GM19043 (cell line): Measurements from ENCODE around the gene IFITM5.
"Not testable (repeated sequence)": the region's sequence is repeated elsewhere in the genome, so short reads cannot be mapped to it uniquely, and the experiment has no call there.

ENCODE experiments used
- ATAC-seq: cut with Tn5 transposase; IDR thresholded peaks from one replicate; pipeline ENCODE4 v1.9.1; 2021; ENCODE audit warnings: low read depth; ENCODE audit not compliant: unreplicated experiment

Gene IFITM5

DNA sequence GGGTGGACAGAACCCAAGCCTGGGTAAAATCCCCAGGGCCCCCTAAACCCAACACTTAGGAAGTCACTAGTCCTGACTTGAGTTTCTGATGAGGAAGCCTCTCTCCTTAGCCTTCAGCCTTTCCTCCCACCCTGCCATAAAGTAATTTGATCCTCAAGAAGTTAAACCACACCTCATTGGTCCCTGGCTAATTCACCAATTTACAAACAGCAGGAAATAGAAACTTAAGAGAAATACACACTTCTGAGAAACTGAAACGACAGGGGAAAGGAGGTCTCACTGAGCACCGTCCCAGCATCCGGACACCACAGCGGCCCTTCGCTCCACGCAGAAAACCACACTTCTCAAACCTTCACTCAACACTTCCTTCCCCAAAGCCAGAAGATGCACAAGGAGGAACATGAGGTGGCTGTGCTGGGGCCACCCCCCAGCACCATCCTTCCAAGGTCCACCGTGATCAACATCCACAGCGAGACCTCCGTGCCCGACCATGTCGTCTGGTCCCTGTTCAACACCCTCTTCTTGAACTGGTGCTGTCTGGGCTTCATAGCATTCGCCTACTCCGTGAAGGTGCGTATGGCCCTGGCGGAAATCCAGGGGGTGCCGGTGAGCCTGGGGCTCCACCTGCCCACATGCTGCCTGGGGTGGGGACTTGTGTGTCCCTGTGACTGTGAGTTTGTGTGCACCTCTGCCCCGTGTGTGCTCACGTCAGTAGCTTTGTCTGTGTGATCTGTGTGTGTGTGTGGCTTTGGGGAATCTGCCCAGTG is 14.6 kb upstream of the IFITM5 start, which contains the start of gene IFITM1:
Gene IFITM1, plus strand, starts transcription at position 254 of the 767 bp plus-strand sequence. Its CDS starts 131 bp downstream, at position 385.
- peak; percentile 32 for ATAC-seq

DNA sequence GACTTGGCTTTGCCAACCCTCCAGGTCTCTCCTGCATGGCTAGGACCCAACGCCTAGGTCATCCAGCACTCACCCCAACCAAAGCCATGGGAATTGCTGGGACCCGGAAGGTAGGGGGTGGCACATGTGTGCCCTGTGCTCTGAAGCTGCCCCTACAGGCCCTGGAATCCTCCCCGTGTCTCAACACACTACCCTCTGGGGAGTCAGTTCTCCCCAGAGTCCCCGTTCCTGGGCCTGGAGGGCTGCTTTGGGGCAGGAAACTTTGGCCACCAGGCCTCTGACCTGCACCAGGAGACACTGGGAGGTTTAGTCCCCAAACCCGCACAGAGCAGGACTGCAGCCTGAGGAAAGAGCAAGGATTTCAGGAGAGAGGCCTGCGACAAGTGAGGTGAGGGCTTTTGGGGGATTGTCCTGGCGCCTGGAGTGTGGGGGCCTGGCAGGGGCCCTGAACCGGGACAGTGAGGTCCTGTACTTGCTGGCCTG is 14.0 kb upstream of the IFITM5 start:
- ATAC-seq, result no peak

DNA sequence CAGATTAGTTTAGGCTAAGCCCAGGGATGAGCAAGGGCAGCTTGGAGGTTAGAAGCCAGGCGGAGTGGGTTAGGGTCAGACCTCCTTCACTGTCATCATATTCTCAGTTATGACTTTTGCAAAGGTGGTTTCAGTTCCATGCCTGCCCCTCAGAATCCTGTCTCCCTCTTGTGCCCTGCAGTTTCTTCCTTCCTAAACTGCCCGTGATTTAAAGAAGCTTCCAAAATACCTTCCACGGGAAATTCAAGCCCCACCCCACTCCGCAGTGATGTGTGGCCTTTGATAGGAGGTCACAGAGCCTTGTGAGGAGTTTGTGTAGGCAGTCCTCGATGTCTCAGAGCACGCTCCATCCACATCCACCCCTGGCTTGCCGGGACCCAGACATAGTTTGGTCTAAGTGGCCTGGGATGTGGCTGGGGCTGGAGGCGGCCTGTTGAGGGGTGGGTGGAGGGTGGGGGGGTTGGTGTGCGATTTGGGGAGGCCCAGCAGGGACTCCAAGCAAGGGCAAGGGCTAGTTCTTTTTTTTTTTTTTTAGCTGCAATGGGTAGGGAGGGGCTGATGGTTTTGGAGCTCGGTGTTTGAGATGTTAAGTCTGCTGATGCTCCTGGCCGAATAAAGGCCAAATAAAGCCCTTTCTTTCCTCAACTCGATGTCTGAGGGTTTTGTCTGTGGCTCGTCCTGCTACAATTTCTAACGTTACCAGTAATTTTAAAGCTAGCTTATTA is 12.9 kb upstream of the IFITM5 start:
- no peak for ATAC-seq

DNA sequence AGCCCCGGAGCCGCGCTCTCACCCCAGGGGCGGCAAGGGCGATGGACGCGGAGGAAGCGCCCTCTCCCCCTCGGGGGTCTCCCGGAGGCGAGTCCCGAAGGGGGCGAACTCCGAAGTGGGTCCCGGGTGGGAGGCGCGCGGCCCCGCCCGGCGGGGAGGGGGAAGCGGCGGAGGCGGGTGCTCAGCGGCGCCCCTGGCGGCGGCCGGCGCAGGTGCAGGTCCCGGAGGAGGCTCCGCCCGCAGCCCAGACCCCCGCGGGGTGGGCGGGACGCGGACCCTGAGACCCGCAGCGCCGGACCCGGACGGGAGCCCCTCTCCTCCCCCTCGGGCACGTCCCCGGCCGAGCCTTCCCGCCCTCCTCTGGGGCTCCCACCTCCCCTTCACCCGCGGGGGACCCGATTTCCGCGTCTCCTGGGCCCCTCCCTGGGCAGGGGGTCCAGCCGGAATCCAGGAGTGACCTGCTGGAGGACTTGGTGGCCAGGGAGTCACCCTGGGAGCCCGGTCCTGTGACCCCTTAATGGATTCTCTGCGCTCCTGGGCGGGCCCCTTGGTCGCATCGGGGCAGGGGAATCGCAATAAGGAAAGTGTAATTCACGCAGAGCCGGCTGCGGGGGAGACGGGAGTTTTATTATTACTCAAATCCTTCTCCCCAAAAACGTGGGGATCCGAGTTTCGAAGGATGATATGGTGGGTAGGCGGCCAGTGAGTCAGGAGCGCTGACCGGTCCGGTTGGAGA is 11.9 kb upstream of the IFITM5 start:
- ATAC-seq, result not testable (repeated sequence)

DNA sequence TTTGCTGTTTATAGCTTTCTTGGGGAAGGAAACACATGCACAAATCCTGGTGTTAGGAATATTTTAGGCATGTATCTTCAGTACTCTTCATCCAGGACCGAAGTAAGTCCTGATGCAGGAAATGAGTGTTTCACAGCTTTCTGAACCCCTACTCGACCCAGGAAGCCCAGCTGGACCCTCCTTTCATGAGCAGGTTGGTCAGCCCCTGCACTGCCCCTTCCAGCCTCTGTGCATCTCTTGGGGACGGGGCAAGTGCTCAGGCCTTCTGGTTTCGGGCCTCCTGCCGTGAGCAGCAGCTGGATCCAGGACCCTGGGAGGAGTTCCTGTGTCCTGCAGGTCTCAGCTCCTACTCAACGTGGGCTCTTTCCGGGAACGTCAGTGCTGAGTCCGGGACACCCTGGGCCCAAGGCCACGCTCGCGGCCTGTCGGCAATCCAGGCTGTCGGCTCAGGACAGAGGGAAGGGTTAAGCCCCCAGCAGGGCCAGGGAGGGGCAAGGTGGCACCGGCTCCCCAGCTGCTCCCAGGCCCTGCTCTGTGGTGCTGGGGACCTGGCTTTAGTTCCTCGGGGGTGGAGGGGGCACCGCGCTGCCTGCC is 10.8 kb upstream of the IFITM5 start:
- ATAC-seq, result not testable (repeated sequence)

DNA sequence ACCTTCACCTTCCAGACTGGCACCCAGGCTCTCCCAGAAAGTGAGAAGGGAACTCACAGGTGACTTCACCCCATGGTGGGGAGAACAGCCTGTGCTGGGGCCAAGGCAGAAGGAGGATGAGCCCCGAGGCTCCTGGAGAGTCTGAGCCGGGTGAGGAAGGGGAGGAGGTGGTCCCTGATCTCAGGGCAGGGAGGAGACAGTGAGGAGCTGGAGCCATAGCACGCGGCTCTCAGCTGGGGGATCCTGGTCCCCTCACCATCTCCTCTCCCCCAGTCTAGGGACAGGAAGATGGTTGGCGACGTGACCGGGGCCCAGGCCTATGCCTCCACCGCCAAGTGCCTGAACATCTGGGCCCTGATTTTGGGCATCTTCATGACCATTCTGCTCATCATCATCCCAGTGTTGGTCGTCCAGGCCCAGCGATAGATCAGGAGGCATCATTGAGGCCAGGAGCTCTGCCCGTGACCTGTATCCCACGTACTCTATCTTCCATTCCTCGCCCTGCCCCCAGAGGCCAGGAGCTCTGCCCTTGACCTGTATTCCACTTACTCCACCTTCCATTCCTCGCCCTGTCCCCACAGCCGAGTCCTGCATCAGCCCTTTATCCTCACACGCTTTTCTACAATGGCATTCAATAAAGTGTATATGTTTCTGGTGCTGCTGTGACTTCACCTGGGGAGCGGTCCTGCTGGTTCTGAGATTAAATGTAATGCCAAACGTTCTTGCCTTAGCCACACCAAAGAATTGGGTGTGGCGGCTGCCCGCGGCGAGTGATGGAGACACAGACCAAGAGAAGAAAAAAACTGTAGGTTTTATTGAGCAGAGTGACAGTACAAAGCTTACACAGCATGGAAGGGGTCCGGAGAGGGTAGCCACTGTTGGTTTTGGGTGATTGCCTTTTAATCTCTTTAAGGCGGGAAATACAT is 9.7 kb upstream of the IFITM5 start:
- not testable (repeated sequence) for ATAC-seq

DNA sequence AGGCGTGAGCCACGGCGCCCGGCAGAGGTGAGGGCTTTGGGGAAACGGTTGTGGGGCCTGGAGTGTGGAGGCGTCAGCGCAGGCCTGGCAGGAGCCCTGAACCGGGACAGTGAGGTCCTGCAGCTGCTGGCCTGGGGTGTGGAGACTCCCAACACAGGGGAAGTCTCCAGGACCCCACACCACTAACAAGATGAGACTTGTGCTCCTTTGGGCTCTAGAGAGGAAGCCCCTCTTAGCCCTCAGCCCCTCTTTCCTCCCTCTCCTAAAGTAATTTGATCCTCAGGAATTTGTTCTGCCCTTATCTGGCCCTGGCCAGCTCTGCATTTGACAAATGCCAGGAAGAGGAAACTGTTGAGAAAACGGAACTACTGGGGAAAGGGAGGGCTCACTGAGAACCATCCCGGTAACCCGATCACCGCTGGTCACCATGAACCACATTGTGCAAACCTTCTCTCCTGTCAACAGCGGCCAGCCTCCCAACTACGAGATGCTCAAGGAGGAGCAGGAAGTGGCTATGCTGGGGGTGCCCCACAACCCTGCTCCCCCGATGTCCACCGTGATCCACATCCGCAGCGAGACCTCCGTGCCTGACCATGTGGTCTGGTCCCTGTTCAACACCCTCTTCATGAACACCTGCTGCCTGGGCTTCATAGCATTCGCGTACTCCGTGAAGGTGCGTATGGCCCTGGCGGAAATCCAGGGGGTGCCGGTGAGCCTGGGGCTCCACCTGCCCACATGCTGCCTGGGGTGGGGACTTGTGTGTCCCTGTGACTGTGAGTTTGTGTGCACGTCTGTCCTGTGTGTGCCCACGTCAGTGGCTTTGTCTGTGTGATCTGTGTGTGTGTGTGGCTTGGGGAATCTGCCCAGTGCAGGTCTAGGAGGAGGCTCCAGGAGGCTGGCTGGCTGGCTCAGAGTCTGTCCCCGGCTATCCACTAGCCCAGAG is 8.7 kb upstream of the IFITM5 start, which contains the start of gene IFITM2:
Gene IFITM2, plus strand, starts transcription at position 51 of the 943 bp plus-strand sequence. Its CDS starts 377 bp downstream, at position 428.
- ATAC-seq, result not testable (repeated sequence)

DNA sequence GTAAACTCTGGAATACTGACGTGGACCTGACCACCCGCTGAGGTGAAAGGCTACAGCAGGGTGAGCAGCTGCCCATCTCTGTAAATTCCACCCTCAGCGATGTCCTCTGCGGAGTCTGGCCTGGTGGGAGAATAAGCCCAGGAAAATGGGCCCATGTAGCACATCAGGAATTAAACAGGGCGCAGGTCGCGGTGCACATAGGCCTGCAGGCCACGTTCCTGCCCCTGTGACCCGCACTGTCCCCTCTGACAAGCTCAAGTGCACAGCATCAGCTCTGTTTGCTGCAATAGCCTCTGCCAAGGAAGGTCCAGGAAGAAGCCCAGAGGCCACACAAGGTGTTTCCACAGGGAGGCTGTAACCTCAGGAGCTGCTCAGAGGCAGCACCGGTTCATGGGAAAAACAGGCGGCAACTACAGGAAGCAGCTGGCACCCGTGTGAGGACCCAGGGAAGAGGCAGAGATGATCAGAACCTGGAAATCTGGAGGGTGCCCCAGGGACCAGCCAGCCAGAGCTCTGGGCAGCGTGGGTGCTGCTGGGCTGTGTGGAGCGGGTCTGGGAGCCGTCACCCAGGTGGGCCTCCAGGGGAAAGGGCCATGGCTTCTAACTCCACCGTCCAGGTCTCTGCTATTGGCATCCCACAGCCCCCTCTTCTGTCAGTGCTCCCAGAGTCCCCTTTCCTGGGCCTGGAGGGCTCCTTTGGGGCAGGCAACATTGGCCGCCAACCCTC is 7.5 kb upstream of the IFITM5 start:
- no peak for ATAC-seq

DNA sequence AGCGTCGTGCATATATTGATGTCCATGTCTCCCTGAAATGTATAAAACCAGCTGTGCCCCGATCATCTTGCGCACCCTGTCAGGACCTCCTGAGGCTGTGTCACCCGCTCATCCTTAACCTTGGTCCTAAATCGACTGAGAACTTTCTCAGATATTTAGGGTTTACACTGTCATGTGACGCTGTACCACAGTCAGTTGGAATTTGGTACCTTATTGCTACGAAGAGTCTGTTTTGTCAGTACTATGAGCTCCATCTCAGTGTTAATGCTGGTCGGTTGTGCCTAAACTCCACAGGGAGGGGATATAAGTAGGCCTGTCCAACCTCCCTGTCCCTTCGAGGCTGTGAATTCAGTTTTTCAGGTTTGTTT is 6.5 kb upstream of the IFITM5 start:
- ATAC-seq, result no peak

DNA sequence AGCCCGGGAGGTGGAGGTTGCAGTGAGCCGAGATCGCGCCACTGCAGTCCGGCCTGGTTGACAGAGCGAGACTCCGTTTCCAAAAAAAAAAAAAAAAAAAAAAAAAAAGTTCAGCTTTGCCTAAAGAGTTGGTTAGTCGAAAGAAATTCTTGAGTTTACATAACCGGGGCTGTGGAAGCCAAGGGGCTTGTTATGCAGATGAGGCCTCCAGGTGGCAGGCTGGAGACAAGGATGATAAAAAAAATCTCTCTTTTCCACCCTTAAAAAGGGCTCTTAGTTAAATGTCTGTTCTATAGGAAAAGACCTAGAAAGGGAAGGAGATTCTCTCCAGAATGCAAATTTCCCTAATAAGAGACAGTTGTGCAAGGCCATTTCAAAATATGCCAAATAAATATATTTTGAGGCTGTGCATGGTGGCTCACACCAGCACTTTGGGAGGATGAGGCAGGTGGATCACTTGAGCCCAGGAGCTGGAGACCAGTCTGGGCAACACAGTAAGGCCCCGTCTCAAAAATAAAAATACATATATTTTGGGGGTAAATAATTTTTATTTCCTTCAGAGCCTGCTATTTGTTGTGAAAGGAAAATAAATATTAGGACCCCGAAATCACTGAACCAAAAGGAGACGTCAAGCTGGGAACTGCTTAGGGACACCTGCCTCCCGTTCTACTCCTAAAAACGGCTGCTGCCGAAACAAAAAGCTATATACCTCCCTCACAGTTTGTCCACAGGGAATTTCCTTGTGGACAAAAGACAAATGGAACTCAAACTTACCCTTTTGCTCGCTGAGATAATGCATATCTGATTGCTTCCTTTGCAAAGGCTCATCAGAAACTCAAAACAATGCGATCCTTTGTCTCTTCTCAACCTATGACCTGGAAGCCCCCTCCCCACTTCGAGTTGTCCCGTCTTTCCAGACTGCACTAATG is 5.9 kb upstream of the IFITM5 start:
- no peak for ATAC-seq

DNA sequence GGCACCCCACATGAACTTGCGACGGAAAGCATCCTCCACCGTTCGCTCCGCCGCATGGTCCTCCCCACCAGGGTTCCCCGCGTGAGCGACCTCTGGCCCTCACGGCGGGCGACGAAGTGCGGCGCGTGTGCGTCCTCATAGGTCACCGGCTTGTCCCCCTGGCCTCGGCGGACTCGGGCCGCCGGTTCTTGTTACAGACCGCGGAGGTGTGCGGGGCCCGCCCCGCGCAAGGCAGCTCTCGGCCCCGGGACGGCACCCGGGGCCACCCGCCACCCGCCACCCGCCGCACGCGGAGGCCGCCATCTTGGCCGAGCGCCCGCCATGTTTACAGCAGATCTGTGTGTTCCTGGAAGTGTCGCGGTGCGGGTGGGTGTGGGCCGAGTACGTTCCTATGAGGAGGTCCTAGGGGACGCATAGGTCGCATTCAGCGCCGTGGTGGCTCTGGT is 4.8 kb upstream of the IFITM5 start:
- ATAC-seq, result no peak

DNA sequence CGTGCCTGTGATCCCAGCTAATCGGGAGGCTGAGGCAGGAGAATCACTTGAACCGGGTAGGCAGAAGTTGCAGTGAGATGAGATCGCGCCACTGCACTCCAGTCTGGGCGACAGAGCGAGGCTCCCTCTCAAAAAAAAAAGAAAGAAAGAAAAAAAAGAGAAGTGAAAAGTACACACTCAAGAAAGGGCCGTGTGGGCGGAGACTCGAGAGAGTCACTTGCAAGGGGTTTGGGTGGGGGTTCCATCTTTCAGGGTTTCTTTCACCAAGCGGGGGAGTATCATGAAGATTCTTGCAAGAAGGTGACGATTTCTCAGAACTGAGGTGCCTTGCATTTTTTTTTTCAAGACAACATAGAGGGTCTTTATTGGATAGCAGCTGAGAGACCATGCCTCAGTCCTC is 4.0 kb upstream of the IFITM5 start:
- no peak for ATAC-seq

DNA sequence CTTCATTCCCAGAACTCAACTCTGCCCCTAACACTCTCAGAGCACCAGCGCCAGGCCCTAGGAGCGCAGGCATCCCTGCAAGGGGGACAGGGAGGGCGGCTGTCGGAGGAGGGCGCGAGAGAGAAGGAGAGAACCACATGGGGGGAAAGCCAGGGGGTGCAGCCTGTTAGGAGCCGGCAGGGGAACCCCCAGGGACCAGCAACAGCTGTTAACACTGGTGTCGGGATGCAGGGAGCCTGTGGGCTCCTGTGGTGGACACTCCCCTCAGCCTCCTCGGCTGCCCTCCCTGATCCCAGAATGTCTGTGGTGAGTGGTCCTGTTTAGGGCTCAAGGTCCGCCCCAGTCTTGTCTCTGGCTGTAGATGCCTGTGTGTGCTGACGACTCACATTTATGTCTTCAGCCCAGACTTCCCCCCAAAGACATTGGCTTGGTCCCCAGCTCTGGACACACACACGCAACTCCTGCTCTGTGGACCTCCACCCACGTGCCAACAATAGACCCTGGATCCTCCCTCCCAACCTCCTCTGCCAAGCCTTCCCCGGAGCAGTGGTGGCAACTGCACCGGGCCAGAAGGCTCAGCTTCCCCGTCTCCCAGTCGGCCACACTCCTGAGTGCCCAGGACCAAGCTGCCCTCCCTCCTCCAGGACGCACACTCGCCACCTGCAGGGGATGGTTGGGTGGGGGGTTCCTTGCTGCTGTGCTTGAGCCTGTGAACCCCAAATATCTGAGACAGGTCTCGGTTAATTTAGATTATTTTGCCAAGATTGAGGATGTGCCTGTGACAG is 817 bp upstream of the IFITM5 start:
- no peak for ATAC-seq

DNA sequence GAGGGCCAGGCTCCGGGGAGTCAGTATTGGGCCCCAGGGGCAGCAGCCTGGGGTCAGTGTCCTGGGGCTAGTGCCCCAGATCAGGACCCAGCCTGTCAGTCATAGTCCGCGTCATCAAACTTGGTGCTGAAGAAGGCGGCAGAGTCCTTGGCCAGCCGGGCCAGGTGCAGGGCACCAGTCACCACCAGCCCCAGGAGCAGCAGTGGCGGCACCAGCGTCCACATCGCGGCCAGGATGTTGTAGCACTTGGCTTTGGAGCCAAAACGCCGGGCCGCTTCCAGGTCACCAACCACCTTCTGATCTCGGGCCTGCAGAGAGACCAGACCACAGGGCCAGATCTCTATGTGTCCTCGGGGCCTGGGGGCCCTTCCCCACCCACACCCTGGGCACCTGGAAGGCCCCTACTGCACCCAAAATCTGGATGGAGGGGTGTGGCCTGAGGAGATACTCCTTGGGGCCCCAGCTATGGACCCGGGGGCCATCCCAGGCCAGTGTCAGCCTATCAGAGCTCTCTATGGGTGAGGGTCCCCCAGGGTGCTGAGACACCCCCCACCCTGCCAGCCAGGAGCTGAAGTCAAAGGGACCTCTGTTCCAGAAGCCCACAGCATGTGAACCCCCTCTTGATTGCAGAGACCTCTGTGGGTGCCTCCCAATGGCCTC is 790 bp downstream of the IFITM5 start:
- no peak for ATAC-seq

DNA sequence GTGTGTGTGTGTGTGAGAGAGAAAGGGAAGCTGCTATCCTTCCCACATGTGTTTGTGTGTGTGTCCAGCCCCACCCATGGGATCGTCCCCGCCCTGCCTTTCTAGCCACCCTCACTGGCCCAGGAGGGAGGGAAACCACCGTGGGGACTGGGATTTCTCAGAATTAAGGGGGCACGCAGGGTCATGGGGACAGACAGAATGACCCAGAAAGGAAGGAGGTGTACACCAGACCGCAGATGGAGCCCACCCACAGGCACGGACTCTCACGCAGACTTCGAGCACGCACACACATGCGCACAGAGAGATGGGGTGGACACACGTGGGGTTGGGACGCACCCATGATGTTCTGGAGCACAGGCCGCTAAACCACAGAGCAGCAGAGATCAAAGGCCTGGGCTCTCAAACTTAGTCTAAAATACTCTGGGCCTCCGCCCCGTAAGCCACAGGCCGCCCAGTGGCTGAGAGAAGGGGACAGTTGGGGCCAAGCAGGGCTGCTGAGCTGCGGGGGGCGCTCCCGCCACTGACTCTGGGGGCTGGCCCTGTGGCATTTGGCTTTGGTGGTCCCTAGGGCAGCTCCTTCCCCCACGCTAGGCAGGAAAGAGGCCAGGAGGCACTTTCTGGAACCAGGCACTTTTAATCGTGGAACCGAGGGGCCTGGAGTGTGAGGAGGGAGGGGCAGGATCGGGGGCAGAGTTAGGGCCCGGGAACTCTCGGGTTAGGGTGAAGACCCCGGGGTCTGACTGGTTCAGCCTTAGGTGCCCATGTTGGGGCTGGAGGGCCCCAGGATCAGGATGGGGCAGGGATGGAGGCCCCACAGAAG is 1.5 kb downstream of the IFITM5 start:
- ATAC-seq, result no peak
